Suprapubic skin (tissue), 4 donors: ENCODE measurements around the gene TMEM225B. TPM values are rescaled to one million over a fixed set of nuclear protein-coding genes. Genes with fewer than 3 reads are reported as not detected.
"Not testable (repeated sequence)": the region's sequence is repeated elsewhere in the genome, so short reads cannot be mapped to it uniquely, and the experiment has no call there.

Experiments used
- DNase-seq, 2 donors: peaks; one replicate each; pipeline ENCODE4 v3.0.0-alpha.2; 2019; ENCODE audit warnings: low spot score in 2 of 2
- H3K27ac ChIP-seq: fragments of 200-600 bp; sonication (generic); one replicate; pipeline ENCODE4 v1.5.1; 2019
- H3K27me3 ChIP-seq: fragments of 200-600 bp; sonication (generic); one replicate; pipeline ENCODE4 v1.5.1; 2019
- H3K36me3 ChIP-seq: fragments of 200-600 bp; sonication (generic); one replicate; pipeline ENCODE4 v1.5.1; 2019
- H3K4me1 ChIP-seq: fragments of 200-600 bp; sonication (generic); one replicate; pipeline ENCODE4 v1.5.1; 2019
- H3K4me3 ChIP-seq: fragments of 200-600 bp; sonication (generic); one replicate; pipeline ENCODE4 v1.5.1; 2019; ENCODE audit warnings: mild to moderate bottlenecking
- H3K9me3 ChIP-seq: fragments of 200-600 bp; sonication (generic); one replicate; pipeline ENCODE4 v1.5.1; 2019
- CTCF ChIP-seq, 2 donors: fragments of 200-600 bp in 1 of 2; fragments of 450-650 bp in 1 of 2; sonication (generic) in 1 of 2; IDR thresholded peaks; one replicate each; pipeline ENCODE4 v1.5.1; 2016 to 2019; ENCODE audit warnings: antibody characterized with exemption in 2 of 2, mild to moderate bottlenecking in 1 of 2, moderate library complexity in 1 of 2
- EP300 ChIP-seq: sonication (generic); formaldehyde crosslinking; IDR thresholded peaks from one replicate; pipeline ENCODE4 v1.6.1; 2017; ENCODE audit warnings: antibody characterized with exemption
- POLR2A ChIP-seq, 2 donors: fragments of 450-650 bp; IDR thresholded peaks; one replicate each; pipeline ENCODE4 v1.6.1; 2017; ENCODE audit warnings: antibody characterized with exemption in 2 of 2, mild to moderate bottlenecking in 2 of 2, moderate library complexity in 2 of 2
- POLR2AphosphoS5 ChIP-seq, 3 donors: sonication (generic); formaldehyde crosslinking; IDR thresholded peaks; one replicate each; pipeline ENCODE4 v1.6.1; 2017; ENCODE audit warnings: antibody characterized with exemption in 3 of 3
- WGBS: methylation state at CpG from one replicate; pipeline ENCODE4 v1.1.5; 2018; 5-methylcytosine and 5-hydroxymethylcytosine counted together
- total RNA-seq, 4 donors: library from RNA; depleted of rRNA; stranded (reverse); fragments of >200 nt; gene quantifications; one replicate each; pipeline ENCODE4 v1.1.0, GENCODE V29; 2016

The TMEM225B gene
- total RNA-seq, 4 donors from 2014 or later, result 1.4 to 6.8 (median 2.1) TPM

DNA sequence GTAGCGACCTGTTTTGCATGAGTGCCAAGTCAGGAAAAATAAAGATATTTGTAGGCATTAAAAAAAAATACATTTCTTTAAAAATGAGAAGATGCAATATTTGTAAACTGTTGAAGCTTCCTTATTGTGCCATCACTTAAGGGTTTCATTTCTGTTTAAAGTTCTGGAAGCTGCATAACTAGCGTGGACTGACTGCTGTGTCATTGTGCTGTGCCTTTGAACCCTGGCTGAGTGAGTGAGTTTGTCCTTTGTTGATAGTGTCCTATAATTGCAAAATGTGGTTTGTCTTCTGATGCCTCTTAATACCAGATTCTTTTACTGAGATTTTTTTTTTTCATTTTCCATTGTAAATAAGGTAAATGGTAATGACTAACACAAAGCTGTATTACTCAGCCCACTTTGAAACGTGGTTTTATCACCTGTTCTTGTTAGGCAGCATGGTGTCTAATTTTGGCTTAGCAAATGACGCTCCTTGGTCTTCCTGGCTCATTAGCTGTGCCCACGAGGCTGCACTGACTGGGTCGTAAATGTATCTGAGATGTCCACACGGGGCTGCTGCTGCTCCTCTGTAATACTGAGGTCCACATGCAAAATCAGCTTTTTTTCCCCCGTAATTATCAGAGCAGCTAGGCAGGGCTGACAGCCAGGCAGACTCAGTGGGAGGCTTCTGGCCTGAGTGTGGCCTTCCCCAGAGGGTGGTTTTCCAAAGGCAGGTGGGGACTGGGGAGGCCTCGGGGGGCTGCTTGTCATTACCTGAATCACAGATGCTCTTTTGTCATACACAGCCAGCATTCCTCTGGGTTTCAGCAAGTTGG, 33.4 kb downstream of the TMEM225B start:
- no peaks in the 10 kb centered on the region for H3K27me3 ChIP-seq
- no peaks in the 10 kb centered on the region for H3K9me3 ChIP-seq
- TF ChIP-seq EP300 (no peak), CTCF (IDR thresholded peaks at IDR 0.05) (peak in 1 of 2 donors; percentile 9)
- no peak overlapping the region for H3K4me3 ChIP-seq
- DNase-seq, result no peak
- H3K27ac ChIP-seq, result no peak overlapping the region
- H3K4me1 ChIP-seq, result peaks cover 15% of the 10 kb centered on the region
- H3K36me3 ChIP-seq, result peaks cover 53% of the 10 kb centered on the region
- WGBS, result 37% methylated on average over 9 of the region's 9 CpGs

GRCh38 chr7:99637414-99637813, 39.3 kb downstream of the TMEM225B start:
- H3K36me3 ChIP-seq, result not testable (repeated sequence)

GRCh38 chr7:99638731-99639130, 40.7 kb downstream of the TMEM225B start:
- Histone ChIP-seq H3K36me3 (peaks cover 2% of the 10 kb centered on the region), H3K4me1 (peaks cover 10% of the 10 kb centered on the region), H3K27me3 (no peaks in the 10 kb centered on the region), H3K9me3 (no peaks in the 10 kb centered on the region), H3K4me3 (no peak overlapping the region), H3K27ac (no peak overlapping the region)
- DNase-seq, result no peak
- TF ChIP-seq EP300 (no peak), POLR2AphosphoS5 (IDR thresholded peaks at IDR 0.05) (no peak), CTCF (IDR thresholded peaks at IDR 0.05) (no peak), POLR2A (IDR thresholded peaks at IDR 0.05) (no peak)
- 93% methylated on average over 7 of the region's 23 CpGs for WGBS

More at GRCh38 chr7:99637414-99637813, 39.3 kb downstream of the TMEM225B start:
- H3K4me1 ChIP-seq, result peaks cover 13% of the 10 kb centered on the region
- not testable (repeated sequence) for H3K27ac ChIP-seq, H3K4me3 ChIP-seq, H3K27me3 ChIP-seq, H3K9me3 ChIP-seq, DNase-seq
- 68% methylated on average over 2 of the region's 2 CpGs for WGBS

GRCh38 chr7:99639267-99639666, 41.2 kb downstream of the TMEM225B start:
- no peaks in the 10 kb centered on the region for H3K9me3 ChIP-seq

DNA sequence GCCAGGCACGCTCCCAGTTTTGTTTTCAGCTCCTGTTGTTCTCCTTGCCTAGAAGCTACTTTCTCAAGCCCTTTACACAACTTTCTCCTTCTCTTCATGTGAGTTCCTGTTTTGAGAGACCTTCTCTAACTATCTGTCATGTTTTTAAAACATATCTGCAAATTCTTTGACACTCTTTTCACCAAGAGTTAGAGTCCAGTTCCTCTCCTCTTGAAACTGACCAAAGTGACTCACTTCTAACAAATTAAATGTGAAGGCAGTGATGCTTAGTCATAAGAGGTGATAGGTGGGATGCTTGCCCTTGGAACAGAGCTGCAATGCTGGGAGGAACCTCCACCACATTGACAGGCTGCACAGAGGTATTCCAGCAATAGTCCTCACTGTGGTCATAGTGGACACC, 44.0 kb downstream of the TMEM225B start:
- no peak overlapping the region for H3K4me3 ChIP-seq
- H3K4me1 ChIP-seq, result no peaks in the 10 kb centered on the region
- H3K27me3 ChIP-seq, result no peaks in the 10 kb centered on the region
- TF ChIP-seq CTCF (IDR thresholded peaks at IDR 0.05) (no peak), EP300 (no peak), POLR2A (IDR thresholded peaks at IDR 0.05) (no peak), POLR2AphosphoS5 (IDR thresholded peaks at IDR 0.05) (no peak)
- H3K27ac ChIP-seq, result no peak overlapping the region
- WGBS, result 93% methylated on average over 1 of the region's 1 CpG
- DNase-seq, result no peak
- no peaks in the 10 kb centered on the region for H3K9me3 ChIP-seq
- peaks cover 8% of the 10 kb centered on the region for H3K36me3 ChIP-seq

More at GRCh38 chr7:99639267-99639666, 41.2 kb downstream of the TMEM225B start:
- no peak for TF ChIP-seq EP300
- no peak for TF ChIP-seq POLR2A (IDR thresholded peaks at IDR 0.05)
- no peak for TF ChIP-seq CTCF (IDR thresholded peaks at IDR 0.05)
- Histone ChIP-seq H3K27me3 (no peaks in the 10 kb centered on the region), H3K27ac (no peak overlapping the region), H3K36me3 (peaks cover 3% of the 10 kb centered on the region), H3K4me3 (no peak overlapping the region), H3K4me1 (peaks cover 6% of the 10 kb centered on the region)
- no peak for DNase-seq

- WGBS, result 100% methylated on average over 1 of the region's 2 CpGs
- Histone ChIP-seq H3K4me1 (no peaks in the 10 kb centered on the region), H3K36me3 (peaks cover 8% of the 10 kb centered on the region), H3K9me3 (no peaks in the 10 kb centered on the region), H3K4me3 (no peak overlapping the region), H3K27me3 (no peaks in the 10 kb centered on the region), H3K27ac (no peak overlapping the region)
- TF ChIP-seq POLR2AphosphoS5 (IDR thresholded peaks at IDR 0.05), result no peak
- no peak for TF ChIP-seq CTCF (IDR thresholded peaks at IDR 0.05)
- TF ChIP-seq EP300, result no peak
- TF ChIP-seq POLR2A (IDR thresholded peaks at IDR 0.05), result no peak
- no peak for DNase-seq
Measured at GRCh38 chr7:99643464-99643863, 45.4 kb downstream of the TMEM225B start.
